HG03521 (cell line): Measurements from ENCODE around the gene PUS3.
A peak's percentile ranks its signal among the peaks of the same experiment; 100 is the strongest.
"Not testable (repeated sequence)": the region's sequence is repeated elsewhere in the genome, so short reads cannot be mapped to it uniquely, and the experiment has no call there.

Source experiments
- ATAC-seq: cut with Tn5 transposase; IDR thresholded peaks from one replicate; pipeline ENCODE4 v1.9.1; 2021; ENCODE audit warnings: mild to moderate bottlenecking, moderate library complexity; ENCODE audit not compliant: unreplicated experiment

The PUS3 gene

GRCh38 chr11:125922156-125922555, 19.1 kb upstream of the PUS3 start:
- ATAC-seq = no peak

DNA sequence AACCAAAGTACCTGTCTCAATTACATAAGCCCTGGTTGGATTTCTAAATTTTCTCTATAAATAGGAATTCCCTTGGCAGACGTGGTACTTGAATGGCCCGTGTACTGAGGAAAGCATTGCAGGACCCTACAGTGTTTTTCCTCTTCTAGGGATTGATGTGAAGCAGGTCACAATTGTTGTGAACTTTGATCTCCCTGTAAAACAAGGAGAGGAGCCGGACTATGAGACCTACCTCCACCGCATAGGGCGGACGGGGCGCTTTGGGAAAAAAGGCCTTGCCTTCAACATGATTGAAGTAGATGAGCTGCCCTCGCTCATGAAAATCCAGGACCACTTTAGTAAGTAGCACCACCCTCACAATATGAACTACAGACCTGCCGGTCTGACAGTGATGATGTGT, 18.0 kb upstream of the PUS3 start:
- no peak for ATAC-seq

DNA sequence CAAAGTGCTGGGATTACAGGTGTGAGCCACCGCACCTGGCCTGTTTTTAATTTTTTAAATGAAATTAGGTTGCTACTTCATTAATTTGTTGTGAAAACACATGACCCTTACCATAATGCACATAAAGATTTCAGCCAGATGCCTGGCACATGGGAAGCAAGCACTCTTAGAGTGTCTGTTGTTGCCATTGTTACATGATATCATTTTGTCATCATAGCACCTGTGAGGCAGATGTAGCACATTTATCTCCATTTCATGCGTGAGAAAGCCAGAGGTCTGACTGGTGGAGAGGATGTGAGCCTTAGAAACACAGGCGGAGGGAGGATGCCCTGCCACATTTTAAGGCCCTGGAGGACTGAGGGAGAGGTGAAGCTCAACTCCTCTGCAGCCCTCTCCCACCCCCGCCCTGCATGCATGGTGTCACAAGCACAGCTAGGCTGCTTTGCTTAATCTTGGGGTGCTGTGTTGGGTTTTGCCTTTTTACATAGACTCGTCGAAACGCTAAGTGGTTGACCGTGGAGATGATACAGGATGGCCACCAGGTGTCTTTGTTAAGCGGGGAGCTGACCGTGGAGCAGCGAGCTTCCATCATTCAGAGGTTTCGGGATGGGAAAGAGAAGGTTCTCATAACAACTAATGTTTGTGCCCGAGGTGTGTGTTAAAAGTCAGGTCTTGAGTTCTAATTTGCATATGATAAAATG, 15.3 kb upstream of the PUS3 start:
- no peak for ATAC-seq

DNA sequence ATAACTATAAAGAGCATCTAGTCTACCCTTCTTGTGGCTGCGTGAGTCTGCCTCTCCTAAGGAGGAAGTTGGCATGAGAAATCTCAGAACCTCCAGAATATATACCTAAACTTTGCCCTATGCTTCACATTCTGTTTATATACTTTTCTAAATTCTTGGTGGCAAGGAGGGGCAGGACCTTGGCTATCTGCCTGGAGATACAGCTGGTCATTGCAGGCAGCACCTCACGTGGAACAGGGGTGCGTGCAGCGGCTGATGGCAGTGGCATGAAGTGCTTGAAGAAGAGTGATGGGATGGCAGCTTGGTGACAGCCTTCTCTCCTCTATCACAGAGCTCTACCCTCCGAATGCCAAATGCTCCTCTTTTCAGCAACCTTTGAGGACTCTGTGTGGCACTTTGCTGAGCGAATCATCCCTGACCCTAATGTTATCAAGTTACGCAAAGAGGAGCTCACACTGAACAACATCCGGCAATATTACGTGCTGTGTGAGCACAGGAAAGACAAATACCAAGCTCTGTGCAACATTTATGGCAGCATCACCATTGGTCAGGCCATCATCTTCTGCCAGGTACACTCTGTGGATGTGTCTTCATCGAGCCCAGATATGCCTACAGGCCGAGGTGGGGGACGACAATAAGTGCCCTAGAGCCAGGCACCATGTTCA, 13.8 kb upstream of the PUS3 start:
- no peak for ATAC-seq

DNA sequence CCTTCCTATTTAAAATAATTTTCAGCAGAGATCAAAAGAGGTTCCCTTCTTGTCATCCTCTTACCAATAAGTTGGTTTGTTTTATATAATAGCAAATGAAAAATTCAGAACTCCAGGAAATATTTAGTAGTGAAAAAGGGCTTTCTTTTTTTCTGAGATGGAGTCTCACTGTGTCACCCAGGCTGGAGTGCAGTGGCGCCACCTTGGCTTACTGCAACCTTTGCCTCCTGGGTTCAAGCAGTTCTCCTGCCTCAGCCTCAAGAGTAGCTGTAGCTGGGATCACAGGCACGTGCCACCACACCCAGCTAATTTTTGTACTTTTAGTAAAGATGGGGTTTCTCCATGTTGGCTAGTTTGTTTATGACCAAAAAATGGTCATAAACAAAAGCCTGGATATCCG, 11.6 kb upstream of the PUS3 start:
- ATAC-seq = not testable (repeated sequence)

GRCh38 chr11:125910226-125910849, 7.3 kb upstream of the PUS3 start:
- no peak for ATAC-seq

DNA sequence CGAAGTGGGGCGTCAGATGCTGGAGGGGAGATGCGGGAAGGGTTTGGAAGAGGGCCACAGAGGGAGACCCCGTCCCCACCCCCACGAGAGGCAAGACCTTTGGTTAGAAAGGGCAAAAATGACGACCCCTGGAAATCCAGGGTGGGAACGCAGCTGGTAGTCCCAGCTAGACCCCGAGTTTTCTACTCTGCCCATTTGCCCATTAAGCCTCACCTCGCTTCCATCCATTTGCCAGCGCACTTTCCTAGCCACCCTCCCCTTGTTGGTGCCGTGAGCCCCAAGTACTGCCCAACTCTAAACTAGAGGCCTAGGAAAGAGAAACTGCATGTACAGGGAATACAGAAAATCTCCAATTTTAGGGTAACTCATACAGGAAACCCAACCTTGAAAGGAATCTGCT, 1.7 kb upstream of the PUS3 start:
- ATAC-seq = no peak

DNA sequence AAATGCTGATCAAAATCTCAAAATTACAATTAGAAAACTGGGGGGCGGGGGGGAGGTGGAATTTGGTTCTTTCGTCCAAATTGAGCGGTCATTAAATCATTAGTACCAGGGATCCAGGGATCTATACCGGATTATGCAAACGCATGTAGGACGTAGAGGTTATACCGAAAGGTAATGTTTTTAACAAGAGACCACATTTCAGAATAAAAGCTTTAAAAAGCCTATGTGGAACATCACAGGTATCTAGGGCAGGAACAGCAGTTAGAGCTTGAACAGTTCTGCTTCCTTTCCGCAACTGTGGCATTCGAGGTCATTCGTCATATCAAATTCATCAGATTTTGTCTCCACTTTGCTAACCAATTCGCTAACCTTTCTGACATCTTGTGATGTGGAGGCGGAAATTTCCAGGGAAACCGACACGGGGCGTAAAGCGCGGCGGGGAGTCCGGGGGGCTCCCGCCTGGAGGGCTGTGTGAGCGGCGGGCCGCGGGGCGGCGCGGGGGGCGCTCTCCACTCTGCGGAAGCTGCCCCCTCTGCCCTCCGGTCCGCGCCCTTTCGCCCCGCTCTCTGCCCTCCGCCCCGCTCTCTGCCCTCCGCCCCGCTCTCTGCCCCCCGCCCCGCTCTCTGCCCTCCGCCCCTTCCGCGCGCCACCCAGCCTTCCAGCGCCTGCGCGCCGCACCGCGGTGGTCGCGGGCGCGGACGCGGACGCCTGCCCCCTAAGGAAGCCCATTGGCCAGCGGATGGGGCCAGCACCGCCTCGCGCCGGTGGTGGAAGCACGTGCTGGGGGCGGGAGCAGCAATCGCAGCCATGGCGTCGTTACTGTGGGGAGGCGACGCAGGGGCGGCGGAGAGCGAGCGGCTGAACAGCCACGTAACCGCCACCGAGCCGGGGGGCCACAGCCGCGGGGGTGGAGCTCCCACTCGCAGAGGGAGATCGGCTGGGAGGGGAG, 979 bp upstream of the PUS3 start, which contains the start of gene DDX25:
DDX25 (plus strand) TSS at position 798 of the 949 bp plus-strand sequence; CDS start at position 808, 10 bp downstream.
- ATAC-seq = no peak

GRCh38 chr11:125902277-125902926, 604 bp downstream of the PUS3 start:
- ATAC-seq = no peak

- no peak for ATAC-seq
Measured at GRCh38 chr11:125901872-125902271, 1.1 kb downstream of the PUS3 start.

DNA sequence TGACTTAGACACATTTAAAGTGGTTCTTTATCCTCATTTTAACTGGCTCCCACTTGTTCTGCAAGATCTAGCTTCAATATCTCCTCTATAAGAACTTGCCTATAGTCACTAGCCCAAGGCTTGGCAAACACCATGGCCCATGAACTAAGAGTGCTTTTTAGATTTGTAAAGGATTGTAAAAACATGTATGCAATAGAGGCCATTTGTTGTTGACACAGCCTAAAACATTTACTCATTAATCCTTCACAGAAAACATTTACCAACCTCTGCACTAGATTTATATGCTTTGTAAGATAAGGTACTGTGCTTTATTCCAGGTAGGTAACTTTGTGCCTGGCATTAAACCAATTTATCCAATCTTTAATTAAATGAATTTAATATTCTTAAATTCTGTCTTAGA, 10.0 kb downstream of the PUS3 start:
- no peak for ATAC-seq

DNA sequence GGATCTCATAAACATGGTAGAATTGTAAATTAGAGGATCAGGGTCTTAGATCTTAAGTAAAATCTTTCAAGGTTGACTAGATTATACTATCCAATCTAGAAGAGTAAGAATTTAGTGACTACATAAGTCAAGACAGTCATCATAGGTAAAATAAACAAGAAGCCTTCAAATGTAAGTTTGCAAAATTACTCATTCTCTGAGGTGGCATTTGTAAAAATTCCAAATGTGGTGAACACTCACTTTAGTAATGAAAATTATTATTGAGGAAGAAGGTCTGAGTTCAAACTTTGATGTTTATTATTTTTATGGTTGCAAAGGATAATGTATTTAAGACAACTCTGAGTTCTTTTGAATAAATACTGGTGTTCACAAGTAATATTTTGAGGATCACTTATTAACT, 10.9 kb downstream of the PUS3 start:
- no peak for ATAC-seq

DNA sequence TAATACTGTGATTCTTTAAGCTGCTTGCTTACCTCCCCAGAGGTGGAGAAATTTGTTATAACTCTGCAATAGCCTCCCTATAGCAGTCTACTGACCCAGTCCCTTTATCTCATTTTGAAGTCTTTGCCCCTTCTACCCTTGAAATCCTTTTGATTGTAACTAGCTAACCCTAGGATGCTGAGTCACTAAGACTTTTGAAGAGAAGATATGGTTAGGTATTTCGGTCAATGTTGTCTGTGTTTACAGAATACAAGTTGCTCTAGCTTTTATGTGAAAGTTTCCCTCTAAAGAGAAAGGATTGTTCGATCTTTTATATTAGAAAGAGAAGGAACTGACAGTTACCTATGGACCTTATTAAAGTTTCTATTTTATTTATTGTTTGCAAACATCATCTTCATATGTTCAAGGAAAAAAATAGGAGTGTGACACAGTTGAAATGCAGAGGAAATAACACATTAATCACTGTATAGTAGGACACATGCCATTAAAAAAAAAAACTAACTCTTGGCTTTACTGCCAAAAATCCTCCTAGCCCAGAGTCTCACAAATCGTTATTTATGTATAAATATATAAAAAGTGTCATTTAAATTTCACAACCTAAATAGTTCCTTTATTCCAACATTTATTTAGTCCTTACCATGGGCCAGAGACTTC, 12.4 kb downstream of the PUS3 start:
- no peak for ATAC-seq

DNA sequence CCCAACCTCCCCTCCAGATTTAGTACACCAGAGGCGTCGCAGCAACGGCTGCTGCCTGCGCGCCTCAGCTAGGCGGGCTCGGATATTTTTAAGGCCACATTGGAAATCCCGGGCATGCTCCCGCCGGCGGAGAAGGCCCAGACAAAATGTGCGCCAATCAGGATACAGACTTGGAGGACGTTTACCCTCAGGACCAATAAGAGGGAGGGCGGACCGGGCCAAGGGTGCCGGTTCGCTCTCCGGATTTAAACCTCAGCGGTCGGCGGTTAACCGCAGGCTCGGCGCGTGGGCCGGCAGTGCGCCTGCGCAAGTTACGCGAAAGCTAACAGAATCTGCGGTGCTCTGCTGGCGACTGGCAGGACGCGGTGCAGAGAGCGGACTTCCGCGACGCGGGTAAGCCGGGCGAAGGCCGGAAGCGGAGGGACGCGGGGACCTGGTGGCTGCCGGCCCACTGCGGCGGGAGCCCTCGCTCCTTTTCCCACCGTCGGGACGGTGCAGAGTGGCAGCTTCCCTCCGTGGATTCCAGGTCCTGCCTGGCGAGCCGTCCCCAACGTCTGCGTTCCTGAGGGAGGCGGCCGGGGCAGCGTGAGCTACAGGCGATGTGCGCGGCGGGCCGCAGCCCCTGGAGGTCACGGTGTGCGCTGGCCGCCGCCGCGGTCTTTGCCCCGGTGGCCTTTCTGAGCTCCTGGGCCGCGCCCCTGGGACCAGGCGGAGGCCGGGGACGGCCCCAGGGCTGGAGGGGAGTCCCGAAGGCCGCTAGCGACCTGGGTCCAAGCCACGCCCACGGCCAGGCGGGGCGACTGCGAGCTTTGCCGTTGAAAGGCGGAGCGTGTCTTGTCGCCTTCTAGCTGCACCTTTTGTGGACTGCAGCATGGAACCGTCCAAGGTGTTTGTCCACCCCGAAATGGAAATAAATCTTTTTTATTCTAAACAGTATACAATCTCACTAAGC, 15.4 kb downstream of the PUS3 start, which contains the start of gene HYLS1:
HYLS1 (plus strand) TSS at position 296 of the 952 bp plus-strand sequence. CDS start 11,701 bp downstream, outside the sequence.
- ATAC-seq = peak; percentile 81

DNA sequence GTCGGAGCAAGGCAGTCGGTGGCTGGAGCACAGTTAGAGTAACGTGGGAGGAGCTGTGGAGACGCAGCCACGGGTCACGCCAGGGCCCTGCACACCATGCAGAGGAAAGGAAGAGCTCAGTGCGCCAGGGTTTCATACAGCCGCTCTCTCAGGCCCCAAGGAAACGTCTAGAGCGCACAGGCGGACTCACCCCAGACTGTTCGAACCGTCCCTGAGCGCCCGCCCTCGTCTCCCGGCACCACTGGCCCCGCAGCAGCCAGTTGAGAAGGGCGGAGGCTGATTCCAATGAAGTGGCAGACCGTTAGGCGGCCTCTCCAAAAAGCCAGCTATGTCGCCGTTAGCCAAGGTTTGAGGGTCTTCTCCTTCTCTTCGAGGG, 16.0 kb downstream of the PUS3 start:
- ATAC-seq = peak; percentile 3

DNA sequence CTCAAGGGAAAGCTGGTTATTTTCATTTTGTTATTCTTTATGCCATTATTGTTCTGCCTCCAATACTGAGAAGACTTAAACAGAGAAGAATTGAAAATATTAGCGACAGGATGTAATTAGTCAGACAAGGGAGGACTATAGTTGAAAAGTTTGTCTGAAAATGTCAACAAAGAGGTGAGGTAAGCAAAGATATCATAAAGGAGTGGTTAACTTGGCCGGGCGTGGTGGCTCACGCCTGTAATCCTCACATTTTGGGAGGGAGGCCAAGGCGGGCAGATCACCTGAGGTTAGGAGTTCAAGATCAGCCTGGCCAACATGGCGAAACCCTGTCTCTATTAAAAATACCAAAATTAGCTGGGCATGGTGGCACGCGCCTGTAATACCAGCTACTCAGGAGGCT, 19.6 kb downstream of the PUS3 start:
- no peak for ATAC-seq

DNA sequence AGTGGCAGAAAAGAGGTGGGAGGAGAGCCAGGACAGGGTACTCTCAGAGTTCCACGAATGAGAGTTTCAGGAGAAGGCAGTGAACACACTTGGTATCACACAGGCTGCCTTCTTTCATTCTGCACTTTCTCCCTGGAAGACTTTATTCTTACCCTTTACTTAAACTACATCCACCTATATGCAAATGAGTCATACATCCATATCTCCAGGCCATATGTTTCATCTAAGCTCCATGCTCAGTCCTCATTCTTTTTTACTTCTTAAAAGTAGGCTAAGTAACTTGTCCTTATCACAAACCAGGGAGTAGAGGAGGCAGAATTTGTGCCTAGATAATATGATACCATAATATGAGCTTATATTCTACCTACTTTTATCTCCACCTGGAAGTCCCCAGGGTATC, 21.7 kb downstream of the PUS3 start:
- ATAC-seq = no peak

- ATAC-seq = peak; percentile 54
Measured at GRCh38 chr11:125874556-125875124, 28.4 kb downstream of the PUS3 start.
